ENCODE measurements around the gene CDKN1A.

Gene CDKN1A

GRCh38 chr6:36688063-36688738, 9.7 kb downstream of the CDKN1A start:
- no peak for DNase-seq
- intact Hi-C loops (cut with DNase I) = no loop called here

GRCh38 chr6:36688739-36689075, 10.2 kb downstream of the CDKN1A start:
- DNase-seq = no peak
- intact Hi-C loops (cut with DNase I) = no loop called here

- no peak for DNase-seq
- intact Hi-C loops (cut with DNase I) = no loop called here
These were observed 12.5 kb downstream of the CDKN1A start for GRCh38 chr6:36691011-36691410.

- intact Hi-C loops (cut with DNase I) = no loop called here
These were observed 13.1 kb downstream of the CDKN1A start for GRCh38 chr6:36691612-36692011.

GRCh38 chr6:36692220-36692619, 13.7 kb downstream of the CDKN1A start:
- DNase-seq = peak in 1 of 42 donors; percentile 40
- intact Hi-C loops (cut with DNase I) = no loop called here

More at GRCh38 chr6:36691612-36692011, 13.1 kb downstream of the CDKN1A start:
- no peak for DNase-seq

GRCh38 chr6:36692861-36693702, 14.6 kb downstream of the CDKN1A start:
- DNase-seq = peak in 1 of 42 donors; percentile 36

GRCh38 chr6:36694616-36695015, 16.1 kb downstream of the CDKN1A start:
- intact Hi-C loops (cut with DNase I) = no loop called here
- DNase-seq = no peak

More at GRCh38 chr6:36692861-36693702, 14.6 kb downstream of the CDKN1A start:
- intact Hi-C loops (cut with DNase I) = no loop called here

GRCh38 chr6:36695414-36695813, 16.9 kb downstream of the CDKN1A start:
- DNase-seq = no peak
- intact Hi-C loops (cut with DNase I) = no loop called here

- intact Hi-C loops (cut with DNase I) = no loop called here
These were observed 19.0 kb downstream of the CDKN1A start, which contains the start of gene RAB44 for GRCh38 chr6:36697481-36697903. TSS of gene RAB44 (plus strand) at chr6:36697826. CDS start at chr6:36704236, 6,410 bp downstream.

GRCh38 chr6:36698196-36698595, 19.7 kb downstream of the CDKN1A start:
- intact Hi-C loops (cut with DNase I) = no loop called here
- DNase-seq = peak in 1 of 42 donors; percentile 2

More at GRCh38 chr6:36697481-36697903, 19.0 kb downstream of the CDKN1A start, which contains the start of gene RAB44:
- DNase-seq = no peak

- DNase-seq = peak in 1 of 42 donors; percentile 4
- intact Hi-C loops (cut with DNase I) = no loop called here
These were observed 20.4 kb downstream of the CDKN1A start for GRCh38 chr6:36698871-36699271.

- DNase-seq = peak in 1 of 42 donors; percentile 4
These were observed 20.8 kb downstream of the CDKN1A start for GRCh38 chr6:36699348-36699747.

GRCh38 chr6:36700071-36700812, 21.7 kb downstream of the CDKN1A start:
- intact Hi-C loops (cut with DNase I) = no loop called here
- DNase-seq = no peak

More at GRCh38 chr6:36699348-36699747, 20.8 kb downstream of the CDKN1A start:
- intact Hi-C loops (cut with DNase I) = no loop called here

- intact Hi-C loops (cut with DNase I) = no loop called here
- no peak for DNase-seq
These were observed 22.3 kb downstream of the CDKN1A start for GRCh38 chr6:36700831-36701230.

- intact Hi-C loops (cut with DNase I) = no loop called here
- DNase-seq = peak in 1 of 42 donors; percentile 2
These were observed 23.0 kb downstream of the CDKN1A start for GRCh38 chr6:36701401-36701991.

GRCh38 chr6:36702656-36703055, 24.1 kb downstream of the CDKN1A start:
- no peak for DNase-seq
- intact Hi-C loops (cut with DNase I) = no loop called here

GRCh38 chr6:36703081-36703606, 24.6 kb downstream of the CDKN1A start:
- intact Hi-C loops (cut with DNase I) = no loop called here

GRCh38 chr6:36703982-36704381, 25.5 kb downstream of the CDKN1A start:
- intact Hi-C loops (cut with DNase I) = no loop called here
- DNase-seq = no peak

More at GRCh38 chr6:36703081-36703606, 24.6 kb downstream of the CDKN1A start:
- no peak for DNase-seq
